22Rv1 (cell line): ENCODE data around the gene ALG12.

Experiments used
- H3K27ac ChIP-seq: fragments of 450-650 bp; 2 replicates; pipeline ENCODE4 v1.5.1; 2017
- ZFX ChIP-seq: fragments of 450-650 bp; IDR thresholded peaks from 2 replicates; pipeline ENCODE4 v1.6.1; 2017; ENCODE audit warnings: antibody characterized with exemption, borderline replicate concordance
- TF ChIP-seq, protein P1 (sequence below): fragments of 450-650 bp; IDR thresholded peaks from 2 replicates; pipeline ENCODE4 v1.5.1; 2017; ENCODE audit warnings: mild to moderate bottlenecking

ALG12 gene

GRCh38 chr22:49922926-49923325 lies 4.7 kb upstream of the ALG12 start:
- H3K27ac ChIP-seq, result no peak overlapping the region
- TF ChIP-seq ZFX, result no peak
- TF ChIP-seq, protein P1, sequence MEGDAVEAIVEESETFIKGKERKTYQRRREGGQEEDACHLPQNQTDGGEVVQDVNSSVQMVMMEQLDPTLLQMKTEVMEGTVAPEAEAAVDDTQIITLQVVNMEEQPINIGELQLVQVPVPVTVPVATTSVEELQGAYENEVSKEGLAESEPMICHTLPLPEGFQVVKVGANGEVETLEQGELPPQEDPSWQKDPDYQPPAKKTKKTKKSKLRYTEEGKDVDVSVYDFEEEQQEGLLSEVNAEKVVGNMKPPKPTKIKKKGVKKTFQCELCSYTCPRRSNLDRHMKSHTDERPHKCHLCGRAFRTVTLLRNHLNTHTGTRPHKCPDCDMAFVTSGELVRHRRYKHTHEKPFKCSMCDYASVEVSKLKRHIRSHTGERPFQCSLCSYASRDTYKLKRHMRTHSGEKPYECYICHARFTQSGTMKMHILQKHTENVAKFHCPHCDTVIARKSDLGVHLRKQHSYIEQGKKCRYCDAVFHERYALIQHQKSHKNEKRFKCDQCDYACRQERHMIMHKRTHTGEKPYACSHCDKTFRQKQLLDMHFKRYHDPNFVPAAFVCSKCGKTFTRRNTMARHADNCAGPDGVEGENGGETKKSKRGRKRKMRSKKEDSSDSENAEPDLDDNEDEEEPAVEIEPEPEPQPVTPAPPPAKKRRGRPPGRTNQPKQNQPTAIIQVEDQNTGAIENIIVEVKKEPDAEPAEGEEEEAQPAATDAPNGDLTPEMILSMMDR, result no peak

DNA sequence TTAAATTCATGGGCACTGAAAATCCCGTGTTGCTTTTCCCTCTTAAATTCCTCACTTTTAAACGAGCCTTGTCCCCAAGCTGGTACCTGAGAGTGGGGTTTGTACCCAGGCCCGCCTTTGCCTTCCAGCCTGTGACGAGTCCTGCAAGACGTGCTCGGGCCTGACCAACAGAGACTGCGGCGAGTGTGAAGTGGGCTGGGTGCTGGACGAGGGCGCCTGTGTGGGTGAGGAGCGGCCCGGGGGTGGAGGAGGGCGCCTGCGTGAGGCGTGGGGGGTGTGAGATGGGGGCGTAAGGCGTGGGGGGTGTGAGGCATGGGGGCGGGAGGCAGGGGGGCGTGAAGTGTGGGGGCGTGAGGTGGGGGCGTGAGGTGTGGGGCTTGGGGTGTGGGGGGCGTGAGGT lies 4.2 kb upstream of the ALG12 start:
- no peak for TF ChIP-seq ZFX
- TF ChIP-seq, protein P1, result no peak
- no peak overlapping the region for H3K27ac ChIP-seq

GRCh38 chr22:49921508-49922278 lies 3.5 kb upstream of the ALG12 start:
- no peak for TF ChIP-seq ZFX
- TF ChIP-seq, protein P1, result no peak

GRCh38 chr22:49920859-49921258 lies 2.6 kb upstream of the ALG12 start:
- no peak overlapping the region for H3K27ac ChIP-seq
- no peak for TF ChIP-seq ZFX
- TF ChIP-seq, protein P1, result no peak

More at GRCh38 chr22:49921508-49922278, 3.5 kb upstream of the ALG12 start:
- H3K27ac ChIP-seq, result peak overlapping the region; percentile 8; the same call in 1 of the 2 replicates

- peak overlapping the region; percentile 95 for H3K27ac ChIP-seq
- TF ChIP-seq ZFX, result no peak
- TF ChIP-seq, protein P1, result no peak
Observed at GRCh38 chr22:49918911-49919881, 958 bp upstream of the ALG12 start.

DNA sequence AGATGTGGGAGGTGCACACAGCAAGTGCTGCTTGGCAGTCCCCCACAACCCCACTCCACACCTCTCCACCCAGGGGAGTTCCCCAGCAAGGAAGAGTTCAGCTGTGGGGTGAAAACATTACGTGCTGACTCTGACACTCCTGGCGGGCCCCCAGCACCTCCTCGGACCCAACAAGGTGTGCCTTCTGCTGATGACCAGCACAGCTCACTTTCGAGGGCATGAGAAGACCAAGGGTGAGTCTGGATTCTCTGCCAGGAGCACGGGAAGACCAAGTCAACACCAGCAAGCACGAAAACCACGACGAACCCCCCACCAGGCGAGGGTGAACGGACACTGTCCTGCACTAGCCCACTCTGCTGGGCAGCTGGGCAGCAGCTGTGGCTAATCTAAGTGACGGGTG lies 1.4 kb downstream of the ALG12 start:
- TF ChIP-seq ZFX, result no peak
- TF ChIP-seq, protein P1, result no peak
- H3K27ac ChIP-seq, result peak overlapping the region; percentile 95
